Urinary bladder (tissue), 4 donors: ENCODE results near the gene S100A7A. TPM values are rescaled to one million over a fixed set of nuclear protein-coding genes. Genes with fewer than 3 reads are reported as not detected.
"Not testable (repeated sequence)": the region's sequence is repeated elsewhere in the genome, so short reads cannot be mapped to it uniquely, and the experiment has no call there.

Source experiments
- DNase-seq: peaks from one replicate; pipeline ENCODE4 v3.0.0-alpha.2; 2015; ENCODE audit errors: extremely low spot score
- H3K27ac ChIP-seq: one replicate; pipeline ENCODE4 v1.5.1; 2013; ENCODE audit warnings: low read depth, mild to moderate bottlenecking, moderate library complexity
- H3K36me3 ChIP-seq: one replicate; pipeline ENCODE4 v1.6.1; 2013; ENCODE audit warnings: mild to moderate bottlenecking, moderate library complexity; ENCODE audit not compliant: insufficient read depth
- H3K4me1 ChIP-seq: one replicate; pipeline ENCODE4 v1.6.1; 2013; ENCODE audit warnings: mild to moderate bottlenecking, moderate library complexity; ENCODE audit not compliant: insufficient read depth
- H3K4me3 ChIP-seq: one replicate; pipeline ENCODE4 v1.5.1; 2013; ENCODE audit warnings: low read depth, low read length
- WGBS: extraction: QIAGEN DNeasy Blood & Tissue Kit; methylation state at CpG from one replicate; pipeline ENCODE4 v1.1.7; 2013; 5-methylcytosine and 5-hydroxymethylcytosine counted together
- polyA plus RNA-seq: library from polyadenylated mRNA; stranded (reverse); fragments of 200-250 nt; gene quantifications from one replicate; pipeline ENCODE4 v1.2.3, GENCODE V29; 2013
- total RNA-seq: library from RNA; depleted of rRNA; stranded (reverse); fragments of >200 nt; gene quantifications from one replicate; pipeline ENCODE4 v1.2.3, GENCODE V29; 2014
- donor health status: healthy with polysubstance abuse.
- donor health status: healthy.

Gene S100A7A
- total and polyA plus RNA-seq, 2 donors = not detected

DNA sequence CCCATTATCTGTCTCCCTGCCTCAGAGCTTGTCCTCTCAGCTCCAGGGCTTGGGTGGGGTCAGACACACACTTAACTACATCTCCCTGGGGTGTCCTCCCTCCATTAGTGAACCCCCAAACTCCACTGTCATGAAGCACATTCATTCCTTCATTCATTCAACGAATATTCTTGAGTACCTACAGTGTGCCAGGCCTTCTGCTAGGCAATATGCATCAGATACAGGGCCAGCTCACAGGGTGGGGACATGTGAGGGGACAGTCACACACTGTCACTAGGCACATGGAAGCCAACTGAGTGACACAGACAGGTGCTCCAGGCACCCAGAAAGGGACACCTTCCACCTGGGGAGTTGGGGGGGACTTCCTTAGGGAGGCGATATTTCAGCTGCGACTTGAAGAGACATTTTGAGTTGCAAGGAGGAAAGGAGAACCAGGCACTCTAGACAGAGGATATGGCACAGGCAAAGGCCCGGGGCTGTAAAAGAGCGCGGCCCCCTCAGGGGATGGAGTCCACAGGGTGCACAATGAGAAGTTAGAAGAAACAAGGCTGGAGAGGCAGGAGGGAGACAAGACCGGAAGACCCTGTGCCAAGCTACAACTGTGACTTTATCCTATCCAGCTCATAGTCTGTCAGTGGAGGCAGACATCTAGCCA, 16.8 kb upstream of the S100A7A start:
- Histone ChIP-seq H3K36me3 (no peaks in the 10 kb centered on the region), H3K4me1 (no peaks in the 10 kb centered on the region), H3K4me3 (no peak overlapping the region), H3K27ac (no peak overlapping the region)
- DNase-seq = no peak
- WGBS = 88% methylated on average over 7 of the region's 7 CpGs

DNA sequence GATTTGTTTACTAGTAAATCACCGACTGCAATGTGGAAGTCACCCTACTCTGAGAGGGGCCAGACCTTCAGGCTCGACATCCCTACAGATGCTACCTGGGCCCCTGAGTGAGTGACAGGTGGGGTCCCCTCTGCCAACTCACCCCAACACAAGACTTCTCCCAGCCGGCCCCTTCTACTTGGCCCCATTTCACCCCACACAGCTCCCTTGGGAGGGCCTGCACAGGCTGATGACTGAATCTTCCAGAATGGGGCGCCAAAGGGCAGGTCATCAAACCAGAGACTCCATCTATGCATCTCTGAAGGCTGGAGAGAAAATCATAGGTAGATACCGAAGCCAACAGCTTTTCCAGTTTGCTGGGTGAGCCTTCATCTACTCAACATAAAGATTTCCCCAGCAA, 16.1 kb upstream of the S100A7A start:
- Histone ChIP-seq H3K27ac (no peak overlapping the region), H3K4me1 (no peaks in the 10 kb centered on the region), H3K4me3 (no peak overlapping the region), H3K36me3 (no peaks in the 10 kb centered on the region)
- WGBS = 59% methylated on average over 5 of the region's 5 CpGs
- no peak for DNase-seq

DNA sequence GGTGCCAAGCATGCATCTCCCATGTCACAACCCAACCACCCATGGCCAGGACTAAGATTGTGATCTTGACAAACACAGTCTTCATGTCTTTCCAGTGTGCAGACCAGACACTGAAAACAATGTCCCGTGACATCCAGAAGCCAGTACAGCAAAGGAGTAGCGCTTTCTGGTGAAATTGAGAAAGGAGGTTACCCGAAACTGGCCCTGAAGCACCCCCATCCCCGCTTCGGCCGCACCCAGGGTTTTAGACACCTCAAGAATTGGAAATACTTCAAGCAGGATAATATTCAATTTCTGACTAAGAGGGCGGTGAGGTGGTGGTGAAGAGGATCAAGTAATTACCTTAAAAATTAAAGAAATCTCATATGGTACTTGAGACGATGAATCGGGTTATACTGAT, 14.9 kb upstream of the S100A7A start:
- 89% methylated on average over 9 of the region's 9 CpGs for WGBS
- DNase-seq = no peak
- H3K4me1 ChIP-seq = no peaks in the 10 kb centered on the region

DNA sequence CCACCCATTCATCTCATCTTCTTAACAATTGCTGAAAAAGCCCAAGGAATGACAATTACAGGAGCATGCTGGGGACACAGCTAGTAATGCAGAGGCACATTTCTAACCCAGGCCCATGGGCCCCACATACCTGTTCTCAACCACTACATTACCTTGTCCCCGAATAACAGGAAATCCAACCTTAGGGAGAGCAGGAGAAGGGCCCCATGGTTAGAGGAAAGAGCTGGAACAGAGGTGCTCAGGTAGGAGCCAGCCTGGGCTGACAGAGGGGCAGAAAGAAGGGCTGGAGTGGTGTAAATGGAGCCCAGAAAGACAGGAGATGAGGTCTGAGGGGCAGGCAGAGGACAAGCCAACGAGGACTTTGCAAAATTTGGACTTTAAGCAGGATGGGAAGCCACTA, 14.1 kb upstream of the S100A7A start:
- no peak overlapping the region for H3K4me3 ChIP-seq
- DNase-seq = no peak
- no peak overlapping the region for H3K27ac ChIP-seq
- no peaks in the 10 kb centered on the region for H3K4me1 ChIP-seq
- no peaks in the 10 kb centered on the region for H3K36me3 ChIP-seq
- WGBS = 61% methylated on average over 2 of the region's 2 CpGs

More for the DNA sequence above, 14.9 kb upstream of the S100A7A start:
- no peak overlapping the region for H3K27ac ChIP-seq
- no peak overlapping the region for H3K4me3 ChIP-seq
- H3K36me3 ChIP-seq = no peaks in the 10 kb centered on the region

DNA sequence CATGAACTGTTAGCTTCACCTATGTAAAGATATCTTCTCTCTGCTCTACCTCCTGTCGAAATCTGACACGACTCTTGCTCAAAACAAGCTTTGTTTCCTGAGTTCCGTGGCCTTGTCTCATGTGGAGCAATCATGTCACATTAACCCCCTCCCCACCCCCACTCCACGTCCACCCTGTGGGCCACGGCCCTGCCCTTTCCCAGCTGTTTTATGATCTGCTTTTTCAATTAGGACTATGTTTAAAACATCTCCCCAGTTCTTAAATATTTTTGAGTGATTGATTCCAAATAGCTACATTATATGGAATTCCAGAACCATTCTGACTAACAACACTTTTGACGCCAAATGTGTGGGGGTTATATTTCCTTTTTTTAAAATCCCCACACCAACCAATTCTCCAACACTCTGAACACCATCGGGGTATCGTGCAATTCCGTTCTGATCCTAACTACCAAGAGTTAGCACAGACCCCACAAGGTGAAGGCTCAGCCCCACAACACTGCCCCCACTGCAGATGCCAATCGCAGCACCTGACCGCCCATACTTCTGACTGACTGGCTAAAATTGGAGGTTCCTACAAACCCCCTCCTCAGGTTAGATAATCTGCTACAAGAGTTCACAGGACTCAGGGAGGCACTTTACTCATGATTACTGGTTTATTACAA, 12.8 kb upstream of the S100A7A start:
- DNase-seq = no peak
- Histone ChIP-seq H3K36me3 (no peaks in the 10 kb centered on the region), H3K4me1 (no peaks in the 10 kb centered on the region), H3K4me3 (no peak overlapping the region), H3K27ac (no peak overlapping the region)
- 82% methylated on average over 11 of the region's 11 CpGs for WGBS

DNA sequence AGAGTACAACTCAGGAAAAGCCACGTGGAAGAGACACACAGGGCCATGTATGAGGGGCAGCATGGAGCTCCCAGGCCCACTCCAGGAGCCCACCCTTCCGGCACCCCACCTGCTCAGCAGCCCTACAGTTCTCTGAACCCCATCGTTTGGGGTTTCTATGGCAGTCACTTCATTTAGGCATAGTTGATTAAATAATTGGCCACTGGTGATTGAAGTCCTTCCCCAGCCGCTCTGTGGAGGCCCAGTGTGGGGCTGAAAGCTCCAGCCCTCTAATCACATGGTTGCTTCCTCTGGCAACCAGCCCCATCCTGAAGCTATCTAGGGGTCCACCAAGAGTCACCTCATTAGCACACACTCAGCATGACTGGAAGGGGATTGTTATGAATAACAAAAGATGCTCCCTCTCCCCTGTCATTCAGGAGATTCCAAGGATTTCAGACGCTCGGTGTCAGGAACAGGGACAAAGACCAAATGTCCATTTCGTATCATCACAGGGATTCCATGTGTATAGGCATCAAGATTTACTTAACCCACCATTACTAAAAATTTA, 12.2 kb upstream of the S100A7A start:
- WGBS = 74% methylated on average over 7 of the region's 7 CpGs
- Histone ChIP-seq H3K36me3 (no peaks in the 10 kb centered on the region), H3K27ac (no peak overlapping the region), H3K4me1 (no peaks in the 10 kb centered on the region), H3K4me3 (no peak overlapping the region)
- DNase-seq = no peak

DNA sequence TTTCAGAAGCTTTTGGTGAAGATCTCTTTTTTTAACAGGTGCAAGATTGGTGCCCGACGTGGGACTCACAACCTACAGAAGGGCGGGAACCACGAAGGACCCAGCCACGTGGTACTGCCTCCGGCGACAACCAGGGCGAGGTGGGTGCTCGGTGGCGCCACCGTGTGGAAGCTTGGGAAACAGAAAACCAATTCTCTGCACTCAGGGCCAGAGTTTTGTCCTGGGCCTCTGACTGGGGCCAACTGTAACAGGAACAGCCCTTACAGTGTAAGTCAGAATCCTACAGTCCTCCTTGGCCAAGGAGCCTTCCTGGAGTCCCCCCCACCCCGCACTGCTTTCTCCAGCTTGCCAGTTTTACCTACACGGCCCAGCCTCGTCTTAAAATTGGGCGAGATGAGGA, 11.6 kb upstream of the S100A7A start:
- 43% methylated on average over 15 of the region's 15 CpGs for WGBS
- Histone ChIP-seq H3K36me3 (no peaks in the 10 kb centered on the region), H3K4me1 (no peaks in the 10 kb centered on the region), H3K27ac (no peak overlapping the region), H3K4me3 (no peak overlapping the region)
- no peak for DNase-seq

DNA sequence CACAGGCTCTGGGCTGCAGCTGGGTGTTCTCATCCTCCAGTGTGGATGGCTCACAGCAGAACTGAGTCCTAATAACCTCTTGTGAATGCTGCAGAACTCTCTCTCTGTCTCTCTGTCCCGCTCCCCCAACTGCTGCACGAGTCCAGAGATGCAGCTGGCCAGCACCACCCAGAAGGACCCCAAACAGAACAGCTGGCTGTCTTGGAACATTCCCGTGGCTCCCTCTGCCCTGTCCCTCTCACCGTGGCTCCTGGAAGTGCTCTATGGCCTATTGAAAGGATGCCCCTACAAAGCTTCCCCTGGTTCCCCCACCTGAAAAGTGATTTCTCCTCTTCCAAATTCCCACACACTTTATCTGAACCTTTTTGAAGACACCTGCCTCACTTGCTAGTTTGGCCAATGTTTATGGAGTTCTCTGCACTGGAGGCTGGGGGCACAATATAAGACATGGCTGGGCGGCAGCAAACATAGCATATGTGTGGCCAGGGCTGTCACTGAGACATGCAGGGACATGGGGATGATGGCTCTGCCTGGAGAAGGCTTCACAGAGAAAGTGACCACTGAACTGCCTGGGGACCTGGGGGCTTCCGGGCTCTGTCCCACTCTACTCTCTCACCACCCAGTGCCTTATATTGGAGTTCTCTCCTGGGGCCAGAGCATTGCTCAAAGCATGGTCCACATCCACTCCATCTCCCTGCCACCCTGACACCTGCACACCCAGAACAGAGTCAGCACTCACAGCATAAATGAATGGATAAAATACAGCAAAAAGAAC, 10.3 kb upstream of the S100A7A start:
- not testable (repeated sequence) for H3K36me3 ChIP-seq, DNase-seq, H3K4me1 ChIP-seq, H3K4me3 ChIP-seq, H3K27ac ChIP-seq
- WGBS = 70% methylated on average over 6 of the region's 6 CpGs

DNA sequence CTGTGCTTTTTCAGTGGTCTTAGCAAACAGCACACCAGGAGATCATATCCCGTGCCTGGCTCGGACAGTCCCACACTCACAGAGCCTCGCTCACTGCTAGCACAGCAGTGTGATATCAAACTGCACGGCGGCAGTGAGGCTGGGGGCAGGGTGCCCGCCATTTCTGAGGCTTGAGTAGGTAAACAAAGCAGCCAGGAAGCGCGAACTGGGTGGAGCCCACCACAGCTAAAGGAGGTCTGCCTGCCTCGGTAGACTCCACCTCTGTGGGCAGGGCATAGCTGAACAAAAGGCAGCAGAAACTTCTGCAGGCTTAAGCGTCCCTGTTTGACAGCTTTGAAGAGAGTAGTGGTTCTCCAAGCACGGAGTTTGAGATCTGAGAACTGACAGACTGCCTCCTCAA, 9.0 kb upstream of the S100A7A start:
- 68% methylated on average over 11 of the region's 11 CpGs for WGBS

DNA sequence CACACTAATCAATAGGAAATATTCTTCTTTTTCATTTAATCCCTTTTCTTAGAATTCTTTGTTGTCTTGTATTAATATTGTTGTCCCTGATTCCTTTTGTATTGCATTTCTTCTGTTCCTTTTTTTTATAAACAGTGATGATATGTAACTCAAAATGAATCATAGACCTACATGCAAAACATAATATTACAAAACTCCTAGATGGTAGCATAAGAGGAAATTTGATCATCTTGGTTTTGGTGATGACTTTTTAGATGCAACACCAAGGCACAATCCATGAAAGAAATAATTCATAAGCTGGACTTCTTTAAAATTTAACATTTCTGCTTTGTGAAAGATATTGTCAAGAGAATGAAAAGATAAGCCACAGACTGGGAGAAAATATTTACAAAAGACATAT, 2.4 kb upstream of the S100A7A start:
- not testable (repeated sequence) for H3K4me3 ChIP-seq

More for the DNA sequence above, 9.0 kb upstream of the S100A7A start:
- H3K36me3 ChIP-seq, H3K4me3 ChIP-seq, DNase-seq, H3K27ac ChIP-seq, H3K4me1 ChIP-seq: not testable (repeated sequence)

DNA sequence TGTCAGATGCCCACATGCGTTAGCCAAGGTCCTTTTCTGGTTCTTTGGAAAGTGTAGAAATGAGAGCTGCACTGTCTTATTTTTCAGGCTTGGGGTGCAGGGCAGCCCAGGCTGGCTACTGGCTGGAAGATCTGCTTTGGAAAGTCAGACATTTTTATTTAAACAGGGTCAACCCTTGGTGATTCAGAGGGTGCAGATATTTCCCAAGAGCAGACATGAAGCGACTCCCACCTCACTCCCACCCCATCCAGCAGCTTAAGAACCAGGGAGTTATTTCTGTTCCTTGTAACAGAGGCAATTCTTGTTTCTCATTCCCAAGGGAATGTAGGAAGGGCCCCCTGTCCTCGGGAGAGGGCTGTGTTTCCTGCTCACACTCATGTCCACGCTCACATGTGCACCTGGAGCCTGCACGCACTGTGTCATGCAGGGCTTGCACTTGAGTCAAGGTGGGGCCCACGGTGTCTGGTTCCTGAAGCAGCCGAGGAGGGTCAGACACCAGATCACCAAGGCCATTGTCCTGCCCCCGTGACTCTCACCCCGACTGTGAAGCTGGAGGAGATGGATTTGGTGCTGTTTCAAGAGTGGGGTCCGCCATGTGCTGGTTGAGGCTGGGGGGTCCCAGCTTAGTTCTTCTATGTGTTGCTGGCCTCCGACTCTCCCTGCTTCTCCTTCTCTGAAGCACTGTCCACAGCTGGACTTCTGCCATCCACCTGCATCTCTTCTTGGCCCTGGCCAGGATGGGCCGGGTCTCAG, 992 bp downstream of the S100A7A start:
- H3K4me3 ChIP-seq = no peak overlapping the region
- WGBS = 77% methylated on average over 12 of the region's 12 CpGs
- no peaks in the 10 kb centered on the region for H3K4me1 ChIP-seq
- no peak for DNase-seq
- H3K27ac ChIP-seq = no peak overlapping the region
- no peaks in the 10 kb centered on the region for H3K36me3 ChIP-seq

More for the DNA sequence above, 2.4 kb upstream of the S100A7A start:
- not testable (repeated sequence) for H3K27ac ChIP-seq, DNase-seq, H3K4me1 ChIP-seq, H3K36me3 ChIP-seq

DNA sequence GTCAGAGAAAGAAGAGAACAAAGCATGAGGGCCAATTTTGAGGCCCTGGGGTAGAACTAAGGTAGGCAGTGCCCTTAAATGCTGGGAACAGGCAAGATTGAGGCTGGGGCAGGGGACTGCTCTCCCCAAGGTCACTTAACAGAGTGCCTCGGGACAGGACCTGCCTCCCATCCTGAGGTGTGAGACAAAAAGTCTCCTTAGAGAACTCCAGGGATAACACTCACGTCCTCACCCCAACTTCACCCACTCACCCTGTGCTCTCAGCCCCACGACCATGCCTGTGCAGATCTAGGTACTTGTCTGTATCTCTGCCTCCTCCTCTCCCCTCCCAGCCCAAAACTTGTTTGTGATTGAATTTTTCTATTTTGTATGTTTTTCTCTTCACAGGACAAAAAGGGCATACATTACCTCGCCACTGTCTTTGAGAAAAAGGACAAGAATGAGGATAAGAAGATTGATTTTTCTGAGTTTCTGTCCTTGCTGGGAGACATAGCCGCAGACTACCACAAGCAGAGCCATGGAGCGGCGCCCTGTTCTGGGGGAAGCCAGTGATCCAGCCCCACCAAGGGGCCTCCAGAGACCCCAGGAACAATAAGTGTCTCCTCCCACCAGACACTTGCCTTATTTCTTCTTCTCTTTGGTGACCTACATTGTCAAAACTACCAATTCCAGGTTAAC, 2.6 kb downstream of the S100A7A start:
- not testable (repeated sequence) for H3K4me1 ChIP-seq, DNase-seq, H3K27ac ChIP-seq, H3K36me3 ChIP-seq, H3K4me3 ChIP-seq
- WGBS = 64% methylated on average over 7 of the region's 7 CpGs

DNA sequence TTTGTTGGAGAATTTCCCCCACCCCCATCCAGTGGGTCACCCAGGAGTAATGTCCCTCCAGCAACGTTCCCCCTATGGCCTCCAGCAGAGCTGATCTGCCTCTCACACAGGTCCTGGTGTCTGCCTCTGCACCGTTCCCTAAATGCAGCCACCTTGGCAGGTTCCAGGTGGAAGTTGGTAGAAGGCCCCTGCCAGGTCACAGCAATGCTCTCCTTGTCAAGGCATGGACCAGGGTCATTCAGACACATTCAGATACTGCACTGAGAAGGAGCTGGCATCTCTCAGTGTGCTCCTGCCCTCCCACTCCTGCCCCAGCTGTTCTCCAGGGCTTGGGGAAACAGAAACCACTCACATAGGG, 3.1 kb downstream of the S100A7A start:
- not testable (repeated sequence) for H3K4me3 ChIP-seq, H3K4me1 ChIP-seq, H3K36me3 ChIP-seq, DNase-seq, H3K27ac ChIP-seq
- 63% methylated on average over 2 of the region's 2 CpGs for WGBS
